CD8-positive, alpha-beta memory T cell (primary cell): ENCODE measurements around the gene COPS4. TPM values are rescaled to one million over a fixed set of nuclear protein-coding genes. Genes with fewer than 3 reads are reported as not detected.
"Not testable (repeated sequence)": the region's sequence is repeated elsewhere in the genome, so short reads cannot be mapped to it uniquely, and the experiment has no call there.

Experiments used
- CTCF ChIA-PET: fragments of 350-600 bp; sonication (Branson Sonifier 250); formaldehyde crosslinking; loops from one replicate; lab custom pipeline; 2021; ENCODE audit warnings: antibody characterized with exemption; lab: Charles Lee
- POLR2A ChIA-PET: fragments of 350-600 bp; sonication (Branson Sonifier 250); formaldehyde crosslinking; loops from one replicate; lab custom pipeline; 2021; ENCODE audit warnings: antibody characterized with exemption; lab: Charles Lee
- DNase-seq, 5 donors: peaks; one replicate each; pipeline versions ENCODE4 v3.0.0 to v3.0.0-alpha.2; 2020 to 2022; ENCODE audit warnings: mixed read lengths in 1 of 5
- H3K27ac ChIP-seq: one replicate; pipeline ENCODE4 v1.7.0; 2013; ENCODE audit warnings: low read depth, mild to moderate bottlenecking, low read length, moderate library complexity
- H3K27me3 ChIP-seq: 2 replicates; pipeline ENCODE4 v1.7.0; 2013; ENCODE audit warnings: low read length, mild to moderate bottlenecking; ENCODE audit not compliant: insufficient read depth, poor library complexity, severe bottlenecking
- H3K36me3 ChIP-seq: 2 replicates; pipeline ENCODE4 v1.7.0; 2013; ENCODE audit warnings: mild to moderate bottlenecking, low read length, moderate library complexity; ENCODE audit not compliant: insufficient read depth
- H3K4me1 ChIP-seq: 2 replicates; pipeline ENCODE4 v1.7.0; 2013; ENCODE audit warnings: mild to moderate bottlenecking, low read length, moderate library complexity; ENCODE audit not compliant: insufficient read depth
- H3K4me3 ChIP-seq: 2 replicates; pipeline ENCODE4 v1.7.0; 2013; ENCODE audit warnings: mild to moderate bottlenecking, low read length
- H3K9me3 ChIP-seq: 2 replicates; pipeline ENCODE4 v1.7.0; 2013; ENCODE audit warnings: mild to moderate bottlenecking, low read length
- H3K27ac Mint-ChIP-seq, 8 donors: one replicate each; pipeline ENCODE4 v1.8.0; 2020 to 2021; ENCODE audit warnings: mixed read lengths in 8 of 8, mild to moderate bottlenecking in 6 of 8, inconsistent platforms in 3 of 8, moderate library complexity in 3 of 8
- H3K27me3 Mint-ChIP-seq, 2 donors: one replicate each; pipeline ENCODE4 v1.8.0; 2020 to 2021; ENCODE audit warnings: mixed read lengths in 2 of 2, mild to moderate bottlenecking in 1 of 2, moderate library complexity in 1 of 2
- H3K36me3 Mint-ChIP-seq, 3 donors: one replicate each; pipeline ENCODE4 v1.8.0; 2020 to 2021; ENCODE audit warnings: mixed read lengths in 3 of 3, inconsistent platforms in 1 of 3, mild to moderate bottlenecking in 1 of 3
- H3K4me1 Mint-ChIP-seq, 3 donors: one replicate each; pipeline ENCODE4 v1.8.0; 2020 to 2021; ENCODE audit warnings: mixed read lengths in 3 of 3, inconsistent platforms in 1 of 3, mild to moderate bottlenecking in 1 of 3
- H3K4me3 Mint-ChIP-seq, 7 donors: one replicate each; pipeline ENCODE4 v1.8.0; 2020 to 2021; ENCODE audit warnings: mixed read lengths in 7 of 7, mild to moderate bottlenecking in 6 of 7, moderate library complexity in 4 of 7, inconsistent platforms in 2 of 7
- H3K9me3 Mint-ChIP-seq, 5 donors: one replicate each; pipeline ENCODE4 v1.8.0; 2020 to 2022; ENCODE audit warnings: mixed read lengths in 5 of 5, mild to moderate bottlenecking in 3 of 5, moderate library complexity in 2 of 5, inconsistent platforms in 1 of 5
- polyA plus RNA-seq: library from polyadenylated mRNA; unstranded; fragments of 300-500 nt; fragmentation: Illumina TruSeq; gene quantifications from one replicate; pipeline ENCODE4 v1.2.3, GENCODE V29; 2021
- total RNA-seq, 2 experiments: library from RNA; stranded (reverse); gene quantifications; one replicate each; pipeline ENCODE4 v1.2.3, GENCODE V29; 2021

Gene COPS4
- total RNA-seq (10 to 100 TPM; 38.4 to 38.5 TPM), polyA plus RNA-seq (64.0 TPM)

- Histone ChIP-seq H3K27ac (peak within 1 kb of the TSS; percentile 74), H3K4me3 (peak within 1 kb of the TSS; percentile 63), H3K4me1 (peaks cover 18% of the 10 kb centered on the region), H3K36me3 (no peaks in the 10 kb centered on the region), H3K27me3 (no peaks in the 10 kb centered on the region), H3K9me3 (no peaks in the 10 kb centered on the region)
- Mint-ChIP-seq H3K9me3 (no peaks in the 10 kb centered on the region), H3K27ac (peak within 1 kb of the TSS; percentile 89 to 99 (median 98)), H3K4me3 (peak within 1 kb of the TSS; percentile 92 to 100 (median 99)), H3K36me3 (peaks cover 0 to 12% (median 0%) of the 10 kb centered on the region in 3 donors), H3K4me1 (peaks cover 35 to 48% (median 44%) of the 10 kb centered on the region in 3 donors), H3K27me3 (no peaks in the 10 kb centered on the region)
- DNase-seq: peak; percentile 92 to 98 (median 94)
- POLR2A ChIA-PET: interaction anchor here (0.6 to 1.9 kb wide), 17 partner anchors 23 to 661 kb away, joined by 3 to 46 read pairs (median 4); partner anchors contain the start of genes COQ2, HELQ, HNRNPD and HNRNPDL
- CTCF ChIA-PET: interaction anchor here (0.7 to 1.4 kb wide), 18 partner anchors 10 to 249 kb away, joined by 3 to 25 read pairs (median 4); partner anchors contain the start of genes COQ2 and LIN54
These were observed at the start of gene COPS4 for GRCh38 chr4:83034630-83035494. COPS4 (plus strand) TSS chr4:83035183; CDS start chr4:83035225, 42 bp downstream.

- H3K36me3 Mint-ChIP-seq: peaks cover 0 to 20% (median 10%) of the 10 kb centered on the region in 3 donors
- H3K27me3 ChIP-seq, DNase-seq, H3K9me3 Mint-ChIP-seq, POLR2A ChIA-PET, H3K4me3 ChIP-seq, H3K27ac ChIP-seq, CTCF ChIA-PET, H3K36me3 ChIP-seq, H3K4me3 Mint-ChIP-seq, H3K27me3 Mint-ChIP-seq, H3K9me3 ChIP-seq: not testable (repeated sequence)
- peak overlapping the region in 1 of 8 donors; percentile 51 for H3K27ac Mint-ChIP-seq
- H3K4me1 Mint-ChIP-seq: peaks cover 32 to 54% (median 35%) of the 10 kb centered on the region in 3 donors
- H3K4me1 ChIP-seq: peaks cover 10% of the 10 kb centered on the region
These were observed 47.5 kb upstream of the COPS4 start for GRCh38 chr4:82987519-82987918.

GRCh38 chr4:82988323-82988832 lies 46.6 kb upstream of the COPS4 start:
- Mint-ChIP-seq H3K4me3 (no peak overlapping the region), H3K36me3 (peaks cover 0 to 14% (median 10%) of the 10 kb centered on the region in 3 donors), H3K9me3 (no peaks in the 10 kb centered on the region), H3K27ac (no peak overlapping the region), H3K27me3 (no peaks in the 10 kb centered on the region), H3K4me1 (peaks cover 32 to 54% (median 35%) of the 10 kb centered on the region in 3 donors)
- no peak overlapping the region for H3K27ac ChIP-seq
- H3K9me3 ChIP-seq: no peaks in the 10 kb centered on the region
- ChIA-PET POLR2A (no interaction called here), CTCF (no interaction called here)
- DNase-seq: no peak
- H3K36me3 ChIP-seq: no peaks in the 10 kb centered on the region
- H3K27me3 ChIP-seq: no peaks in the 10 kb centered on the region
- H3K4me3 ChIP-seq: no peak overlapping the region
- H3K4me1 ChIP-seq: peaks cover 10% of the 10 kb centered on the region

- Histone ChIP-seq H3K4me3 (no peak overlapping the region), H3K36me3 (no peaks in the 10 kb centered on the region), H3K27ac (no peak overlapping the region), H3K27me3 (no peaks in the 10 kb centered on the region), H3K9me3 (no peaks in the 10 kb centered on the region), H3K4me1 (peaks cover 10% of the 10 kb centered on the region)
- DNase-seq: peak in 2 of 5 donors; percentile 19 to 27
- Mint-ChIP-seq H3K36me3 (peaks cover 0 to 5% (median 3%) of the 10 kb centered on the region in 3 donors), H3K4me1 (peaks cover 23 to 46% (median 30%) of the 10 kb centered on the region in 3 donors), H3K27ac (peak overlapping the region; percentile 53 to 93 (median 82)), H3K9me3 (no peaks in the 10 kb centered on the region), H3K27me3 (no peaks in the 10 kb centered on the region), H3K4me3 (peak overlapping the region; percentile 13 to 79 (median 62))
- POLR2A ChIA-PET: interaction anchor here (0.6 to 1.3 kb wide), 2 partner anchors 20 to 21 kb away, joined by 3 to 4 read pairs; partner anchors contain the start of gene LIN54
- CTCF ChIA-PET: interaction anchor here (1.3 kb wide), 1 partner anchor 45 kb away, joined by 3 read pairs; the partner anchor contains the start of gene COPS4
These were observed 45.2 kb upstream of the COPS4 start for GRCh38 chr4:82989575-82990429.

- Mint-ChIP-seq H3K27me3 (no peaks in the 10 kb centered on the region), H3K36me3 (peaks cover 0 to 14% (median 5%) of the 10 kb centered on the region in 3 donors), H3K4me3 (no peak overlapping the region), H3K9me3 (no peaks in the 10 kb centered on the region), H3K4me1 (peaks cover 20 to 37% (median 29%) of the 10 kb centered on the region in 3 donors), H3K27ac (peak overlapping the region in 1 of 8 donors; percentile 56)
- Histone ChIP-seq H3K4me1 (peaks cover 4% of the 10 kb centered on the region), H3K9me3 (no peaks in the 10 kb centered on the region), H3K27ac (no peak overlapping the region), H3K4me3 (no peak overlapping the region), H3K27me3 (no peaks in the 10 kb centered on the region), H3K36me3 (no peaks in the 10 kb centered on the region)
- ChIA-PET POLR2A (interaction anchor here (0.7 kb wide), 1 partner anchor 540 kb away, joined by 5 read pairs; no protein-coding TSS in a partner anchor), CTCF (no interaction called here)
- no peak for DNase-seq
These were observed 40.1 kb upstream of the COPS4 start for GRCh38 chr4:82994834-82995233.

- ChIA-PET POLR2A (interaction anchor here (0.6 kb wide), 1 partner anchor 36 kb away, joined by 3 read pairs; the partner anchor contains the start of gene COPS4), CTCF (interaction anchor here (0.8 kb wide), 1 partner anchor 9 kb away, joined by 3 read pairs; no protein-coding TSS in a partner anchor)
- Mint-ChIP-seq H3K9me3 (no peaks in the 10 kb centered on the region), H3K36me3 (peaks cover 0 to 25% (median 7%) of the 10 kb centered on the region in 3 donors), H3K4me3 (no peak overlapping the region), H3K27me3 (no peaks in the 10 kb centered on the region), H3K4me1 (peaks cover 16 to 43% (median 37%) of the 10 kb centered on the region in 3 donors), H3K27ac (peak overlapping the region in 2 of 8 donors; percentile 7 to 50)
- H3K36me3 ChIP-seq: no peaks in the 10 kb centered on the region
- DNase-seq: no peak
- H3K4me3 ChIP-seq: no peak overlapping the region
- H3K27me3 ChIP-seq: no peaks in the 10 kb centered on the region
- no peak overlapping the region for H3K27ac ChIP-seq
- H3K9me3 ChIP-seq: no peaks in the 10 kb centered on the region
- H3K4me1 ChIP-seq: no peaks in the 10 kb centered on the region
These were observed 36.1 kb upstream of the COPS4 start for GRCh38 chr4:82998898-82999297.

GRCh38 chr4:83002329-83002728 lies 32.7 kb upstream of the COPS4 start:
- Histone ChIP-seq H3K27ac (no peak overlapping the region), H3K4me3 (no peak overlapping the region), H3K36me3 (no peaks in the 10 kb centered on the region), H3K4me1 (no peaks in the 10 kb centered on the region), H3K9me3 (no peaks in the 10 kb centered on the region), H3K27me3 (no peaks in the 10 kb centered on the region)
- Mint-ChIP-seq H3K9me3 (no peaks in the 10 kb centered on the region), H3K4me1 (peaks cover 25 to 55% (median 46%) of the 10 kb centered on the region in 3 donors), H3K27me3 (no peaks in the 10 kb centered on the region), H3K36me3 (peaks cover 0 to 22% (median 5%) of the 10 kb centered on the region in 3 donors), H3K27ac (peak overlapping the region in 2 of 8 donors; percentile 9 to 11), H3K4me3 (no peak overlapping the region)
- ChIA-PET CTCF (no interaction called here), POLR2A (no interaction called here)
- DNase-seq: no peak
